Measurements from ENCODE around the gene PGAP3.

- TF ChIP-seq CTCF (conservative IDR thresholded peaks at IDR 0.05; ENCODE audit: low read depth, low read length) (no peak), EZH2phosphoT487 (IDR thresholded peaks at IDR 0.05; ENCODE audit: borderline replicate concordance, low read length) (no peak)
These were observed 12.3 kb downstream of the PGAP3 start for GRCh38 chr17:39675390-39676082.

All from PC-3 (cell line).